CD4-positive, alpha-beta T cell (primary cell): Measurements from ENCODE around the gene HBE1. TPM values are rescaled to one million over a fixed set of nuclear protein-coding genes. Genes with fewer than 3 reads are reported as not detected.

Experiments
- ATAC-seq: fragments of 200-7000 bp; cut with Tn5 transposase; one replicate; pipeline ENCODE4 v1.10.0; 2022; ENCODE audit warnings: mild to moderate bottlenecking; ENCODE audit not compliant: poor library complexity
- CTCF ChIA-PET: fragments of 350-600 bp; sonication (Branson Sonifier 250); formaldehyde crosslinking; loops from one replicate; lab custom pipeline; 2021; ENCODE audit warnings: antibody characterized with exemption, inconsistent platforms; lab: Charles Lee
- POLR2A ChIA-PET: fragments of 350-600 bp; sonication (Branson Sonifier 250); formaldehyde crosslinking; loops from one replicate; lab custom pipeline; 2021; ENCODE audit warnings: antibody characterized with exemption, inconsistent platforms; lab: Charles Lee
- DNase-seq, 14 experiments: peaks; one replicate each; pipeline ENCODE4 v3.0.0-alpha.2; 2013 to 2020; ENCODE audit warnings: mixed read lengths in 2 of 14
- H3K27ac ChIP-seq, 2 donors: one replicate each; pipeline versions ENCODE4 v1.5.1 to v1.7.0; 2013; ENCODE audit warnings: low read length in 2 of 2, low read depth in 1 of 2, mild to moderate bottlenecking in 1 of 2
- H3K27me3 ChIP-seq, 2 experiments: 1 replicate in 1 of 2; 2 replicates in 1 of 2; pipeline versions ENCODE4 v1.6.1 to v1.7.0; 2013; ENCODE audit warnings: low read length in 2 of 2, control low read depth in 1 of 2, mild to moderate bottlenecking in 1 of 2, moderate library complexity in 1 of 2; ENCODE audit not compliant: insufficient read depth in 2 of 2, control insufficient read depth in 1 of 2
- H3K36me3 ChIP-seq: one replicate; pipeline ENCODE4 v1.6.1; 2013; ENCODE audit warnings: low read length, control low read depth; ENCODE audit not compliant: insufficient read depth
- H3K4me1 ChIP-seq: one replicate; pipeline ENCODE4 v1.6.1; 2013; ENCODE audit warnings: low read length, control low read depth; ENCODE audit not compliant: insufficient read depth
- H3K4me3 ChIP-seq: one replicate; pipeline ENCODE4 v1.5.1; 2013; ENCODE audit warnings: mild to moderate bottlenecking, low read length, moderate library complexity
- H3K9me3 ChIP-seq, 2 experiments: 1 replicate in 1 of 2; 2 replicates in 1 of 2; pipeline versions ENCODE4 v1.6.1 to v1.7.0; 2013; ENCODE audit warnings: low read length in 2 of 2, mild to moderate bottlenecking in 2 of 2, control low read depth in 1 of 2, moderate library complexity in 1 of 2; ENCODE audit not compliant: control insufficient read depth in 1 of 2, insufficient read depth in 1 of 2
- H3K27ac Mint-ChIP-seq: one replicate; pipeline ENCODE4 v1.8.0; 2020; ENCODE audit warnings: mixed read lengths
- H3K27me3 Mint-ChIP-seq: one replicate; pipeline ENCODE4 v1.8.0; 2021; ENCODE audit warnings: mixed read lengths
- H3K36me3 Mint-ChIP-seq: one replicate; pipeline ENCODE4 v1.8.0; 2021; ENCODE audit warnings: low read depth, mixed read lengths
- H3K4me1 Mint-ChIP-seq: one replicate; pipeline ENCODE4 v1.8.0; 2021; ENCODE audit warnings: low read depth, mixed read lengths
- H3K4me3 Mint-ChIP-seq: one replicate; pipeline ENCODE4 v1.8.0; 2020; ENCODE audit warnings: mild to moderate bottlenecking, mixed read lengths
- H3K9me3 Mint-ChIP-seq: one replicate; pipeline ENCODE4 v1.8.0; 2020; ENCODE audit warnings: mixed read lengths
- CTCF ChIP-seq: fragments of 200-600 bp; IDR thresholded peaks from one replicate; pipeline ENCODE4 v1.8.0; 2022; ENCODE audit warnings: antibody characterized with exemption, mild to moderate bottlenecking
- intact Hi-C, 2 experiments: fragments of 100-400 bp; cut with DNase I in 1 of 2; cut with micrococcal nuclease in 1 of 2; formaldehyde crosslinking; loops; one replicate each; pipeline versions ENCODE4 v1.15.1 to v1.9.0; 2023 to 2025; cut with DNase I, micrococcal nuclease
- total RNA-seq, 174 experiments: library from RNA in 2 of 174; stranded (reverse) in 2 of 174; gene quantifications; one replicate each; pipeline ENCODE4 v1.2.3 and lab custom pipeline; 2021 to 2026

HBE1 gene
- total RNA-seq, 2 experiments from 2014 or later = not detected

- TF ChIP-seq CTCF = no peak
Observed at GRCh38 chr11:5291207-5291838, 21.6 kb upstream of the HBE1 start.

GRCh38 chr11:5290106-5290505 lies 20.4 kb upstream of the HBE1 start:
- no peaks in the 10 kb centered on the region for H3K36me3 Mint-ChIP-seq
- Histone ChIP-seq H3K27me3 (no peaks in the 10 kb centered on the region), H3K9me3 (peaks cover 0 to 7% of the 10 kb centered on the region in 2 experiments), H3K36me3 (no peaks in the 10 kb centered on the region), H3K4me1 (no peaks in the 10 kb centered on the region), H3K27ac (no peak overlapping the region), H3K4me3 (no peak overlapping the region)
- DNase-seq (no peak), ATAC-seq (no peak)
- H3K27me3 Mint-ChIP-seq = no peaks in the 10 kb centered on the region
- TF ChIP-seq CTCF = no peak
- no peak overlapping the region for H3K27ac Mint-ChIP-seq
- no peaks in the 10 kb centered on the region for H3K9me3 Mint-ChIP-seq
- POLR2A ChIA-PET = no interaction called here
- H3K4me3 Mint-ChIP-seq = no peak overlapping the region
- intact Hi-C loops = no loop called here
- no peaks in the 10 kb centered on the region for H3K4me1 Mint-ChIP-seq
- CTCF ChIA-PET = no interaction called here

More at GRCh38 chr11:5291207-5291838, 21.6 kb upstream of the HBE1 start:
- no peak overlapping the region for H3K4me3 Mint-ChIP-seq
- CTCF ChIA-PET = no interaction called here
- DNase-seq (no peak), ATAC-seq (no peak)
- no peaks in the 10 kb centered on the region for H3K36me3 ChIP-seq
- peaks cover 0 to 7% of the 10 kb centered on the region in 2 experiments for H3K9me3 ChIP-seq
- H3K27ac Mint-ChIP-seq = no peak overlapping the region
- H3K4me3 ChIP-seq = no peak overlapping the region
- no peaks in the 10 kb centered on the region for H3K9me3 Mint-ChIP-seq
- intact Hi-C loops = no loop called here
- POLR2A ChIA-PET = no interaction called here
- no peak overlapping the region for H3K27ac ChIP-seq
- H3K4me1 ChIP-seq = no peaks in the 10 kb centered on the region
- H3K27me3 ChIP-seq = no peaks in the 10 kb centered on the region
- H3K27me3 Mint-ChIP-seq = no peaks in the 10 kb centered on the region
- no peaks in the 10 kb centered on the region for H3K36me3 Mint-ChIP-seq
- H3K4me1 Mint-ChIP-seq = no peaks in the 10 kb centered on the region

GRCh38 chr11:5289696-5290095 lies 20.0 kb upstream of the HBE1 start:
- no peak for TF ChIP-seq CTCF
- Mint-ChIP-seq H3K4me3 (no peak overlapping the region), H3K36me3 (no peaks in the 10 kb centered on the region), H3K4me1 (no peaks in the 10 kb centered on the region), H3K27ac (no peak overlapping the region), H3K9me3 (no peaks in the 10 kb centered on the region), H3K27me3 (no peaks in the 10 kb centered on the region)
- ATAC-seq (no peak), DNase-seq (no peak)
- ChIA-PET CTCF (no interaction called here), POLR2A (no interaction called here)
- no peaks in the 10 kb centered on the region for H3K27me3 ChIP-seq
- no peaks in the 10 kb centered on the region for H3K36me3 ChIP-seq
- intact Hi-C loops = no loop called here
- H3K27ac ChIP-seq = no peak overlapping the region
- H3K9me3 ChIP-seq = peaks cover 0 to 6% of the 10 kb centered on the region in 2 experiments
- no peak overlapping the region for H3K4me3 ChIP-seq
- H3K4me1 ChIP-seq = no peaks in the 10 kb centered on the region
